H1 (cell line): ENCODE results near the gene SLC24A3. TPM values are rescaled to one million over a fixed set of nuclear protein-coding genes. Genes with fewer than 3 reads are reported as not detected.

Experiments
- CEBPB ChIP-seq: IDR thresholded peaks from 2 replicates; pipeline ENCODE4 v1.6.1; 2012; ENCODE audit warnings: low read depth, low read length
- CHD7 ChIP-seq: fragments of 300-600 bp; sonication (generic); IDR thresholded peaks from 2 replicates; pipeline ENCODE4 v1.7.1; 2012; ENCODE audit warnings: low read length, moderate library complexity, mild to moderate bottlenecking, inconsistent platforms; ENCODE audit not compliant: insufficient replicate concordance
- CTCF ChIP-seq, 3 experiments: IDR thresholded peaks; 1 replicate in 2 of 3; 2 replicates in 1 of 3; pipeline versions ENCODE4 v1.5.1 to v1.6.1; 2011; ENCODE audit warnings: low read length in 3 of 3, mild to moderate bottlenecking in 3 of 3, inconsistent platforms in 2 of 3, low read depth in 1 of 3, moderate library complexity in 1 of 3; ENCODE audit not compliant: insufficient read depth in 1 of 3; ENCODE audit errors: control extremely low read depth in 1 of 3
- EGR1 ChIP-seq: IDR thresholded peaks from 2 replicates; pipeline ENCODE4 v1.6.1; 2011; ENCODE audit warnings: low read depth, low read length, borderline replicate concordance
- EZH2 ChIP-seq: fragments of 200-600 bp; sonication (generic); IDR thresholded peaks from 2 replicates; pipeline ENCODE4 v1.7.1; 2012; ENCODE audit warnings: low read depth, mild to moderate bottlenecking, moderate library complexity, low read length, inconsistent platforms; ENCODE audit not compliant: severe bottlenecking
- GTF2F1 ChIP-seq: IDR thresholded peaks from 2 replicates; pipeline ENCODE4 v1.6.1; 2012; ENCODE audit warnings: low read depth, low read length, improper control_type of control experiment, borderline replicate concordance
- HDAC2 ChIP-seq, 2 experiments: fragments of 300-600 bp in 1 of 2; sonication (generic) in 1 of 2; IDR thresholded peaks; 2 replicates each; pipeline ENCODE4 v1.6.1; 2011 to 2012; ENCODE audit warnings: low read depth in 2 of 2, low read length in 2 of 2, mild to moderate bottlenecking in 2 of 2, moderate library complexity in 2 of 2, borderline replicate concordance in 1 of 2, inconsistent platforms in 1 of 2
- KDM4A ChIP-seq: IDR thresholded peaks from one replicate; pipeline ENCODE4 v1.7.1; 2012; ENCODE audit warnings: low read depth, mild to moderate bottlenecking, moderate library complexity, low read length, inconsistent platforms; ENCODE audit not compliant: severe bottlenecking
- polyA plus RNA-seq, 7 experiments: library from polyadenylated mRNA; depleted of rRNA in 3 of 7; stranded (reverse) in 5 of 7; unstranded in 2 of 7; fragments of >200 nt in 5 of 7; fragments of 200-250 nt in 2 of 7; gene quantifications; 1 replicate in 5 of 7; 2 replicates in 1 of 7; 4 replicates in 1 of 7; pipeline versions ENCODE4 v1.2.1 to v1.2.3, GENCODE V29; 2011 to 2013; ENCODE audit warnings: missing spikeins in 2 of 7, mixed read lengths in 2 of 7
- total RNA-seq: library from RNA; stranded (reverse); fragmentation: NEBNext Ultra II Directional; extraction: Animal tissue kit (Norgen Biotek cat#: 25700); gene quantifications from 2 replicates; pipeline ENCODE4 v1.2.1, GENCODE V29; 2021

The SLC24A3 gene
- total and polyA plus RNA-seq, 2 of the 8 experiments (the other 6 are each of a cell fraction or from before 2014, with no cell fraction given): 4.5 to 6.3 TPM

GRCh38 chr20:19555726-19556125 lies 343.3 kb downstream of the SLC24A3 start (continued):
- TF ChIP-seq CHD7 (no peak), CEBPB (no peak), KDM4A (no peak), EGR1 (no peak), GTF2F1 (no peak), EZH2 (no peak), HDAC2 (IDR thresholded peaks at IDR 0.05; ENCODE audit: borderline replicate concordance in 1 of 2, low read depth in 2 of 2, low read length in 2 of 2) (no peak), CTCF (IDR thresholded peaks at IDR 0.05; ENCODE audit: control extremely low read depth in 1 of 3, insufficient read depth in 1 of 3, low read depth in 1 of 3, low read length in 3 of 3) (no peak)
